SU-DHL-6 (cell line): ENCODE results near the gene THSD4.

ENCODE experiments used
- H2AFZ ChIP-seq: fragments of 200-600 bp; sonication (generic); 2 replicates; pipeline ENCODE4 v1.6.1; 2014; ENCODE audit warnings: low read depth, mild to moderate bottlenecking, moderate library complexity, mixed read lengths, antibody characterized with exemption, low read length; ENCODE audit not compliant: severe bottlenecking
- H3F3A ChIP-seq: fragments of 200-600 bp; shearing (Covaris generic); 2 replicates; pipeline ENCODE4 v1.6.0; 2016; ENCODE audit warnings: antibody characterized with exemption, mild to moderate bottlenecking; ENCODE audit not compliant: insufficient read depth
- H3K27ac ChIP-seq: fragments of 200-600 bp; sonication (generic); 2 replicates; pipeline ENCODE4 v1.5.1; 2016; ENCODE audit warnings: low read depth, mild to moderate bottlenecking, low read length, moderate library complexity, mixed read lengths
- H3K27me3 ChIP-seq: fragments of 200-600 bp; sonication (generic), shearing (Covaris generic); 2 replicates; pipeline ENCODE4 v1.6.0; 2014; ENCODE audit warnings: mild to moderate bottlenecking, low read length
- H3K36me3 ChIP-seq: fragments of 200-600 bp; sonication (generic); 2 replicates; pipeline ENCODE4 v1.6.1; 2014; ENCODE audit warnings: mild to moderate bottlenecking, low read length, mixed read lengths
- H3K4me2 ChIP-seq: fragments of 300-600, 200-600 bp; shearing (Covaris generic), sonication (generic); 2 replicates; pipeline ENCODE4 v1.6.0; 2014; ENCODE audit warnings: low read length, low read depth, mild to moderate bottlenecking; ENCODE audit not compliant: poor library complexity, severe bottlenecking
- H3K4me3 ChIP-seq: fragments of 200-600 bp; sonication (generic); 2 replicates; pipeline ENCODE4 v1.5.1; 2014; ENCODE audit warnings: antibody characterized with exemption, low read length, mild to moderate bottlenecking, mixed read lengths; ENCODE audit not compliant: insufficient read depth, poor library complexity, severe bottlenecking
- H3K79me2 ChIP-seq: fragments of 200-600 bp; sonication (generic); 2 replicates; pipeline ENCODE4 v1.6.1; 2014; ENCODE audit warnings: mild to moderate bottlenecking, low read length, moderate library complexity; ENCODE audit not compliant: insufficient read depth
- H3K9ac ChIP-seq: fragments of 200-600 bp; sonication (generic); 2 replicates; pipeline ENCODE4 v1.7.0; 2014; ENCODE audit warnings: mild to moderate bottlenecking, low read length
- H3K9me2 ChIP-seq: fragments of 200-600 bp; sonication (generic); replicated peaks from 2 replicates; pipeline ENCODE4 v1.6.1; 2014; ENCODE audit warnings: low read length; ENCODE audit not compliant: insufficient read depth
- H3K9me3 ChIP-seq: fragments of 200-600 bp; sonication (generic); 2 replicates; pipeline ENCODE4 v1.6.1; 2014; ENCODE audit warnings: low read length, mixed read lengths; ENCODE audit not compliant: insufficient read depth
- H4K20me1 ChIP-seq: fragments of 200-600 bp; sonication (generic); 2 replicates; pipeline ENCODE4 v1.6.1; 2014; ENCODE audit warnings: low read depth, mild to moderate bottlenecking, antibody characterized with exemption, low read length, moderate library complexity, mixed read lengths
- CTCF ChIP-seq: fragments of 200-600 bp; sonication (generic); IDR thresholded peaks from one replicate; pipeline ENCODE4 v1.5.1; 2017; ENCODE audit warnings: antibody characterized with exemption, mild to moderate bottlenecking, low read length, moderate library complexity; ENCODE audit not compliant: insufficient read depth, poor library complexity, severe bottlenecking
- EZH2phosphoT487 ChIP-seq: fragments of 200-600 bp; sonication (generic), shearing (Covaris generic); conservative IDR thresholded peaks from 2 replicates; pipeline ENCODE4 v1.6.1; 2018; ENCODE audit warnings: mild to moderate bottlenecking, antibody characterized with exemption, low read length, moderate library complexity, mixed read lengths

The THSD4 gene

GRCh38 chr15:71549091-71549490 is 433.8 kb downstream of the THSD4 start:
- H2AFZ ChIP-seq = no peak overlapping the region
- no peaks in the 10 kb centered on the region for H3K9me3 ChIP-seq
- H3K79me2 ChIP-seq = no peaks in the 10 kb centered on the region
- H3K4me3 ChIP-seq = no peak overlapping the region
- H3F3A ChIP-seq = no peaks in the 10 kb centered on the region
- no peaks in the 10 kb centered on the region for H3K9me2 ChIP-seq
- no peaks in the 10 kb centered on the region for H3K27me3 ChIP-seq
- no peak overlapping the region for H3K9ac ChIP-seq
- H3K4me2 ChIP-seq = no peak overlapping the region
- H4K20me1 ChIP-seq = no peaks in the 10 kb centered on the region
- TF ChIP-seq EZH2phosphoT487 (no peak), CTCF (no peak)
- no peaks in the 10 kb centered on the region for H3K36me3 ChIP-seq
- no peak overlapping the region for H3K27ac ChIP-seq

GRCh38 chr15:71549697-71550096 is 434.4 kb downstream of the THSD4 start:
- H3K27me3 ChIP-seq = no peaks in the 10 kb centered on the region
- no peaks in the 10 kb centered on the region for H3K79me2 ChIP-seq
- no peaks in the 10 kb centered on the region for H4K20me1 ChIP-seq
- TF ChIP-seq EZH2phosphoT487 (no peak), CTCF (no peak)
- no peaks in the 10 kb centered on the region for H3K9me2 ChIP-seq
- H3K9ac ChIP-seq = no peak overlapping the region
- no peak overlapping the region for H2AFZ ChIP-seq
- no peak overlapping the region for H3K4me2 ChIP-seq
- H3K9me3 ChIP-seq = no peaks in the 10 kb centered on the region
- H3K36me3 ChIP-seq = no peaks in the 10 kb centered on the region
- no peak overlapping the region for H3K27ac ChIP-seq
- no peak overlapping the region for H3K4me3 ChIP-seq
- no peaks in the 10 kb centered on the region for H3F3A ChIP-seq

DNA sequence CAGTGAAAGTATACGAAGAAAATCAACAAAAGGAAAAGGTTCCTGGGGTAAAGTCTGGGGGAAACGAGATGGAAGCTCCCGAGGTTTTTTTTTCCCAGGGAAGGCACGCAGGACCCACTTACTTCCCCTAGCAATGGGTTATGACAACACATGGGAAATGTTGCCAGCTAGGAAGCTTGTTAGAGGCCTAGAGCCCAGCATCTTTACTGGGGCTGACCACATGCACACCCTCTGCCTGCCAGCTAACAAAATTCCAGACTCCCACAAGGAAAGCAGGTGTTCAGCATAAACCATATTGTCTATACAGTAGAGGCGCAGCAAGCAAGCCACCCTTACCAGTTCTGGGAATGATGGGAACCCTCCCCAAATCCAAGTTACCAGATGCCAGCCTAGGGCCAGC is 436.3 kb downstream of the THSD4 start:
- no peak overlapping the region for H2AFZ ChIP-seq
- no peak overlapping the region for H3K9ac ChIP-seq
- no peaks in the 10 kb centered on the region for H3K36me3 ChIP-seq
- no peak overlapping the region for H3K27ac ChIP-seq
- no peaks in the 10 kb centered on the region for H3K9me2 ChIP-seq
- no peak for TF ChIP-seq CTCF
- no peak for TF ChIP-seq EZH2phosphoT487
- H3K4me2 ChIP-seq = no peak overlapping the region
- H3K9me3 ChIP-seq = no peaks in the 10 kb centered on the region
- no peaks in the 10 kb centered on the region for H4K20me1 ChIP-seq
- H3K4me3 ChIP-seq = no peak overlapping the region
- H3K79me2 ChIP-seq = no peaks in the 10 kb centered on the region
- H3K27me3 ChIP-seq = no peaks in the 10 kb centered on the region
- no peaks in the 10 kb centered on the region for H3F3A ChIP-seq
